HepG2 (cell line): ENCODE measurements around the gene TRERF1. TPM values are rescaled to one million over a fixed set of nuclear protein-coding genes. Genes with fewer than 3 reads are reported as not detected.

Source experiments
- ATAC-seq: fragments of 200-7000 bp; cut with Tn5 transposase; 3 replicates; pipeline ENCODE4 v1.9.1; 2020; ENCODE audit warnings: mild to moderate bottlenecking, moderate library complexity
- BruUV-seq: library from RNA; stranded (reverse); fragments of 400-500 nt; replicated peaks from 2 replicates; lab custom pipeline; 2021; lab: Mats Ljungman, UMichigan
- CTCF ChIA-PET: fragments of 300-600 bp; formaldehyde crosslinking; extraction: SDS; loops from one replicate; lab custom pipeline; 2021; ENCODE audit warnings: low total read pairs, inconsistent platforms, low intra/inter-chr PET ratio; lab: Yijun Ruan, JAX
- POLR2A ChIA-PET: fragments of 350-600 bp; sonication (Branson Sonifier 250); formaldehyde crosslinking; loops from one replicate; lab custom pipeline; 2020; ENCODE audit warnings: antibody characterized with exemption, inconsistent platforms; lab: Yijun Ruan, JAX
- DNase-seq: peaks from one replicate; pipeline ENCODE4 v3.0.0-alpha.2; 2015; ENCODE audit warnings: low spot score
- FAIRE-seq: peaks from 3 replicates; lab custom pipeline; 2011; peaks lifted over from hg19 to GRCh38; lab: Jason Lieb, UNC
- H2AFZ ChIP-seq: one replicate; pipeline ENCODE4 v1.6.1; 2011; ENCODE audit warnings: low read length, inconsistent platforms
- H3K27ac ChIP-seq: fragments of 300-600 bp; 3 replicates; pipeline ENCODE4 v1.8.0; 2011; ENCODE audit warnings: mixed run types, mild to moderate bottlenecking, mixed read lengths, low read length, inconsistent platforms; ENCODE audit not compliant: insufficient read depth; ENCODE audit errors: extremely low read length
- H3K27me3 ChIP-seq, 2 experiments: fragments of 200-600 bp in 1 of 2; 2 replicates in 1 of 2; 3 replicates in 1 of 2; pipeline versions ENCODE4 v1.6.0 to v1.8.0; 2011; ENCODE audit warnings: low read length in 2 of 2, mild to moderate bottlenecking in 2 of 2, moderate library complexity in 2 of 2, inconsistent platforms in 1 of 2; ENCODE audit not compliant: insufficient read depth in 2 of 2, control insufficient read depth in 1 of 2
- H3K36me3 ChIP-seq, 2 experiments: fragments of 200-600 bp in 1 of 2; replicated peaks in 1 of 2; 2 replicates in 1 of 2; 3 replicates in 1 of 2; pipeline versions ENCODE4 v1.5.1 to v1.8.0; 2011; ENCODE audit warnings: low read length in 2 of 2, inconsistent platforms in 1 of 2; ENCODE audit not compliant: insufficient read depth in 2 of 2, control insufficient read depth in 1 of 2
- H3K4me1 ChIP-seq: 2 replicates; pipeline ENCODE4 v1.5.1; 2012; ENCODE audit warnings: low read length, inconsistent platforms; ENCODE audit not compliant: insufficient read depth
- H3K4me2 ChIP-seq: 2 replicates; pipeline ENCODE4 v1.6.0; 2011; ENCODE audit warnings: low read depth, low read length, inconsistent platforms
- H3K4me3 ChIP-seq, 3 experiments: fragments of 200-600 bp in 1 of 3; sonication (generic), shearing (Covaris generic) in 1 of 3; replicated peaks in 1 of 3; 2 replicates each; pipeline ENCODE4 v1.5.1; 2011 to 2016; ENCODE audit warnings: low read length in 3 of 3, inconsistent platforms in 2 of 3, low read depth in 2 of 3, mild to moderate bottlenecking in 2 of 3, control low read depth in 1 of 3, mixed read lengths in 1 of 3; ENCODE audit not compliant: insufficient read depth in 1 of 3
- H3K79me2 ChIP-seq: one replicate; pipeline ENCODE4 v1.6.1; 2011; ENCODE audit warnings: low read length, inconsistent platforms; ENCODE audit not compliant: insufficient read depth
- H3K9ac ChIP-seq: 2 replicates; pipeline ENCODE4 v1.6.0; 2011; ENCODE audit warnings: mild to moderate bottlenecking, low read depth, low read length, inconsistent platforms; ENCODE audit not compliant: insufficient read depth
- H3K9me3 ChIP-seq: 2 replicates; pipeline ENCODE4 v1.5.1; 2012; ENCODE audit warnings: mild to moderate bottlenecking, low read length
- H4K20me1 ChIP-seq: 2 replicates; pipeline ENCODE4 v1.6.0; 2011; ENCODE audit warnings: inconsistent platforms, mild to moderate bottlenecking, low read length, moderate library complexity; ENCODE audit not compliant: insufficient read depth
- BRF2 ChIP-seq: sonication (generic); formaldehyde crosslinking; IDR thresholded peaks from 2 replicates; pipeline ENCODE4 v1.8.1; 2022; ENCODE audit warnings: mild to moderate bottlenecking, missing genetic modification reagents
- CEBPZ ChIP-seq: IDR thresholded peaks from 2 replicates; pipeline ENCODE4 v1.6.1; 2012; ENCODE audit warnings: low read length, improper control_type of control experiment
- DMAP1 ChIP-seq: IDR thresholded peaks from 2 replicates; pipeline ENCODE4 v1.6.1; 2016
- HIVEP1 ChIP-seq: sonication (generic); formaldehyde crosslinking; IDR thresholded peaks from 2 replicates; pipeline ENCODE4 v1.4.0; 2020; ENCODE audit warnings: mild to moderate bottlenecking, missing genetic modification reagents
- KLF13 ChIP-seq: sonication (generic); formaldehyde crosslinking; IDR thresholded peaks from 2 replicates; pipeline ENCODE4 v1.4.0; 2020; ENCODE audit warnings: mild to moderate bottlenecking, missing genetic modification reagents
- PHB2 ChIP-seq: fragments of 450-650 bp; IDR thresholded peaks from 2 replicates; pipeline ENCODE4 v1.6.1; 2018; ENCODE audit not compliant: partially characterized antibody
- POLR2A ChIP-seq, 2 experiments: IDR thresholded peaks; 2 replicates each; pipeline ENCODE4 v1.6.1; 2011; ENCODE audit warnings: low read depth in 2 of 2, low read length in 2 of 2, mild to moderate bottlenecking in 1 of 2, moderate library complexity in 1 of 2; ENCODE audit not compliant: insufficient read depth in 1 of 2
- SAFB2 ChIP-seq: sonication (generic); formaldehyde crosslinking; IDR thresholded peaks from 2 replicates; pipeline ENCODE4 v1.5.1; 2020; ENCODE audit warnings: missing genetic modification reagents, low read depth, mild to moderate bottlenecking, borderline replicate concordance
- SMC3 ChIP-seq: IDR thresholded peaks from 2 replicates; pipeline ENCODE4 v1.6.1; 2011; ENCODE audit warnings: low read length, improper control_type of control experiment
- SPEN ChIP-seq: sonication (generic); formaldehyde crosslinking; IDR thresholded peaks from 2 replicates; pipeline ENCODE4 v1.5.1; 2020; ENCODE audit warnings: low read depth, mild to moderate bottlenecking, missing genetic modification reagents
- SRSF4 ChIP-seq: fragments of 200-400 bp; formaldehyde crosslinking; IDR thresholded peaks from one replicate; pipeline ENCODE4 v1.6.1; 2018; ENCODE audit warnings: mild to moderate bottlenecking, low read depth, low read length, moderate library complexity; ENCODE audit not compliant: poor library complexity, severe bottlenecking
- ZIK1 ChIP-seq: sonication (generic); formaldehyde crosslinking; IDR thresholded peaks from 2 replicates; pipeline ENCODE4 v1.5.0; 2020; ENCODE audit warnings: mild to moderate bottlenecking, low read depth, missing genetic modification reagents, borderline replicate concordance
- ZNF510 ChIP-seq: sonication (generic); formaldehyde crosslinking; IDR thresholded peaks from 2 replicates; pipeline ENCODE4 v1.4.0; 2020; ENCODE audit warnings: low read depth, mild to moderate bottlenecking, missing genetic modification reagents
- ZNF644 ChIP-seq: IDR thresholded peaks from 2 replicates; pipeline ENCODE4 v1.6.1; 2016; ENCODE audit warnings: low read depth
- ZNF674 ChIP-seq: sonication (generic); formaldehyde crosslinking; IDR thresholded peaks from 2 replicates; pipeline ENCODE4 v1.5.0; 2020; ENCODE audit warnings: low read depth, mild to moderate bottlenecking, missing genetic modification reagents
- ZNF724P ChIP-seq: sonication (generic); formaldehyde crosslinking; IDR thresholded peaks from 2 replicates; pipeline ENCODE4 v1.8.0; 2022; ENCODE audit warnings: missing genetic modification reagents, borderline replicate concordance
- ZNF761 ChIP-seq: sonication (generic); formaldehyde crosslinking; conservative IDR thresholded peaks from 2 replicates; pipeline ENCODE4 v1.4.0; 2020; ENCODE audit warnings: mild to moderate bottlenecking, missing genetic modification reagents
- ZNF788 ChIP-seq: sonication (generic); formaldehyde crosslinking; IDR thresholded peaks from 2 replicates; pipeline ENCODE4 v1.5.0; 2020; ENCODE audit warnings: mild to moderate bottlenecking, missing genetic modification reagents, borderline replicate concordance
- ZNF816 ChIP-seq: sonication (generic); formaldehyde crosslinking; IDR thresholded peaks from 2 replicates; pipeline ENCODE4 v1.8.0; 2022; ENCODE audit warnings: missing genetic modification reagents, mild to moderate bottlenecking, borderline replicate concordance
- ZNF891 ChIP-seq: sonication (generic); formaldehyde crosslinking; IDR thresholded peaks from 2 replicates; pipeline ENCODE4 v1.5.0; 2020; ENCODE audit warnings: mild to moderate bottlenecking, missing genetic modification reagents
- WGBS: methylation state at CpG from one replicate; pipeline ENCODE4 v1.1.6; 2017; ENCODE audit warnings: low lambda C conversion rate; 5-methylcytosine and 5-hydroxymethylcytosine counted together
- in situ Hi-C: cut with HindIII; loops from 2 replicates; pipeline ENCODE4 v1.10.0; 2017; ENCODE audit warnings: low pct_unique_long_range_greater_than_20kb; ENCODE audit not compliant: extremely low pct_ligation_motif_present
- intact Hi-C: fragments of 100-400 bp; cut with micrococcal nuclease; formaldehyde crosslinking; loops from one replicate; pipeline ENCODE4 v1.10.0; 2022; ENCODE audit not compliant: unreplicated experiment
- polyA plus RNA-seq, 8 experiments: library from polyadenylated mRNA; depleted of rRNA in 3 of 8; stranded (reverse) in 7 of 8; unstranded in 1 of 8; fragments of >200 nt; fragmentation: Illumina TruSeq in 4 of 8; extraction: Trizol in 4 of 8; gene quantifications; 2 replicates each; pipeline versions ENCODE4 v1.2.1 to v1.2.3, GENCODE V29; 2011 to 2016; ENCODE audit warnings: low read depth in 4 of 8, missing spikeins in 1 of 8, mixed read lengths in 1 of 8; ENCODE audit not compliant: insufficient read depth in 1 of 8
- total RNA-seq, 5 experiments: library from RNA; depleted of rRNA; stranded (reverse); fragments of >200 nt; fragmentation: Illumina TruSeq; extraction: Trizol; gene quantifications; 2 replicates each; pipeline ENCODE4 v1.2.3, GENCODE V29; 2016; ENCODE audit warnings: low read depth in 1 of 5

The TRERF1 gene
- total and polyA plus RNA-seq, 2 of the 13 experiments (the other 11 are each of a cell fraction or from before 2014, with no cell fraction given) = 0.02 TPM; not detected in 1

GRCh38 chr6:42450477-42451332 lies 1.0 kb downstream of the TRERF1 start:
- Histone ChIP-seq H3K27me3 (peaks cover 10 to 81% of the 10 kb centered on the region in 2 experiments; a peak in 4 of 5 replicates), H4K20me1 (no peaks in the 10 kb centered on the region), H3K4me1 (peaks cover 11% of the 10 kb centered on the region), H3K27ac (no peak overlapping the region), H3K4me3 (no peak overlapping the region), H3K9ac (no peak overlapping the region), H3K36me3 (no peaks in the 10 kb centered on the region), H3K4me2 (no peak overlapping the region), H3K79me2 (no peaks in the 10 kb centered on the region), H2AFZ (no peak overlapping the region), H3K9me3 (no peaks in the 10 kb centered on the region)
- TF ChIP-seq PHB2 (no peak), ZNF674 (CRISPR knock-in tag) (no peak), ZNF644 (CRISPR knock-in tag) (no peak), KLF13 (CRISPR knock-in tag) (no peak), ZNF891 (CRISPR knock-in tag) (no peak), DMAP1 (CRISPR knock-in tag) (no peak), POLR2A (IDR thresholded peaks at IDR 0.05; ENCODE audit: insufficient read depth in 1 of 2, low read depth in 2 of 2, low read length in 2 of 2) (no peak), ZNF761 (CRISPR knock-in tag) (no peak), ZNF816 (no peak), SAFB2 (CRISPR knock-in tag) (no peak), CEBPZ (no peak), ZIK1 (no peak), SRSF4 (no peak), SPEN (CRISPR knock-in tag) (no peak), ZNF724P (CRISPR knock-in tag) (no peak), SMC3 (no peak), ZNF788 (no peak), ZNF510 (CRISPR knock-in tag) (no peak), HIVEP1 (no peak), BRF2 (no peak)
- FAIRE-seq (no peak), ATAC-seq (no peak), DNase-seq (no peak)
- 60% methylated on average over 22 of the region's 22 CpGs for WGBS
- CTCF ChIA-PET = no interaction called here
- in situ Hi-C loops (no loop called here), intact Hi-C loops (no loop called here)
- BruUV-seq = no TSS peak
- POLR2A ChIA-PET = no interaction called here
